ENCODE measurements around the gene CCDC90B. TPM values are rescaled to one million over a fixed set of nuclear protein-coding genes. Genes with fewer than 3 reads are reported as not detected.

Gene CCDC90B
- total and polyA plus RNA-seq, 10 of the 15 experiments (the other 5 are each of a cell fraction or from before 2014, with no cell fraction given) = 33.2 to 91.5 (median 59.2) TPM

DNA sequence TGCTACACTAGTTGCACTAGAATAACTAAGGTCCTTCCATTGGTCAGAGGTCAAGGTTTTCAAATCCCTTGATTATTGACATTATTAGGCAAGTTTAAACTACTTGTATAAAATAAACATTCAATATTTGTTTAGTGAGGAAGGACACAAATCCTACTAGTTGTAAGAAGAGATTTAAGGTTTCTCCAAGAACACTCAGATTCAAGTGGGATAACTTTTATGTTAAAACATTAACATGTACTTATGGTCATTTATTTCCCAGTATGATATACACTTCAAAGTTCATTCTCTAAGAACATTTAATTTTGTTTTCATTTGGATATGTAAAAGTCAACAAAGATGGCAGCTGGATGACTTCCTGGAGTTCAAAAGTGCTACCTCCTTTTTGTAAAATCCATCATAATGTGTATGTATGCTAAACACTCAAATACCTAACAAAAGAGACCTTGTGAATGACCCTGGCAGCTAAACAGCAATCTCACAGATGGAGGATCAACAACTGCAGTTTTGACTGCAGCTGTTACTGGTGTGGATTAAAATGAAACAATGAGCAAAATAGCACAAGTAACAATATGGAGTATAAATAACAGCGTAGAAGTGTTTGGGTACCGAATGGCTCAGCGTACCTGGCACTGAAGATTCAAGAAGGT lies 1.5 kb downstream of the CCDC90B start:
- peaks cover 18% of the 10 kb centered on the region for H3K4me1 ChIP-seq (ENCODE audit: control insufficient read depth, insufficient read depth, low read length)
- no peak for FAIRE-seq
- H3K79me2 ChIP-seq (ENCODE audit: control insufficient read depth, insufficient read depth, low read length) = peaks cover 30% of the 10 kb centered on the region
- WGBS (ENCODE audit: insufficient coverage, insufficient replicate concordance, low lambda C conversion rate, missing lambda C conversion rate) = 39% methylated on average over 3 of the region's 3 CpGs
- ChIA-PET POLR2A (interaction anchor here (0.8 to 1.6 kb wide), 3 partner anchors 10 to 383 kb away, joined by 3 to 5 read pairs (median 4); partner anchors contain the start of genes DDIAS and PCF11), RAD21 (ENCODE audit: unreplicated experiment) (interaction anchor here (1.1 to 4.6 kb wide), 4 partner anchors 8 to 417 kb away, joined by 3 to 17 read pairs (median 4); partner anchors contain the start of gene PRCP), CTCF (interaction anchor here (1.0 to 1.9 kb wide), 5 partner anchors 8 to 417 kb away, joined by 3 to 11 read pairs (median 3); partner anchors contain the start of gene DDIAS), SMC1A (ENCODE audit: uncharacterized antibody, unreplicated experiment) (interaction anchor here (0.9 to 5.0 kb wide), 7 partner anchors 8 to 383 kb away, joined by 3 to 24 read pairs (median 4); partner anchors contain the start of gene DDIAS)
- H3K4me3 ChIP-seq = peak overlapping the region; percentile 78
- H3K9ac ChIP-seq (ENCODE audit: control insufficient read depth, insufficient read depth, low read length) = peak overlapping the region; percentile 94
- intact Hi-C loops (cut with micrococcal nuclease; ENCODE audit: unreplicated experiment) (loop anchor here (5.0 to 10.0 kb wide), 2 partner anchors 222 to 690 kb away; no protein-coding TSS in a partner anchor), in situ Hi-C loops (cut with MboI) (loop anchor here (5.0 to 10.0 kb wide), 2 partner anchors 380 to 533 kb away; partner anchors contain the start of genes DDIAS and PRCP)
- H3K27me3 ChIP-seq (replicated peaks in 1 of 2; ENCODE audit: control insufficient read depth in 2 of 2, insufficient read depth in 2 of 2, low read length in 1 of 2) = no peaks in the 10 kb centered on the region
- H4K20me1 ChIP-seq (ENCODE audit: control insufficient read depth, insufficient read depth) = no peaks in the 10 kb centered on the region
- H2AFZ ChIP-seq (ENCODE audit: control insufficient read depth, low read depth, low read length) = peak overlapping the region; percentile 54
- peak overlapping the region; percentile 83 for H3K4me2 ChIP-seq (ENCODE audit: control insufficient read depth, insufficient read depth)
- DNase-seq (ENCODE audit: low read depth, low spot score) = no peak
- no peak for TF ChIP-seq POU2F2 (IDR thresholded peaks at IDR 0.05; ENCODE audit: borderline replicate concordance, low read depth, low read length)
- no peak for TF ChIP-seq SP1 (IDR thresholded peaks at IDR 0.05; ENCODE audit: low read depth, low read length)
- TF ChIP-seq JUNB (IDR thresholded peaks at IDR 0.05) = no peak
- TF ChIP-seq BMI1 (IDR thresholded peaks at IDR 0.05; ENCODE audit: borderline replicate concordance) = no peak
- TF ChIP-seq, protein P1, sequence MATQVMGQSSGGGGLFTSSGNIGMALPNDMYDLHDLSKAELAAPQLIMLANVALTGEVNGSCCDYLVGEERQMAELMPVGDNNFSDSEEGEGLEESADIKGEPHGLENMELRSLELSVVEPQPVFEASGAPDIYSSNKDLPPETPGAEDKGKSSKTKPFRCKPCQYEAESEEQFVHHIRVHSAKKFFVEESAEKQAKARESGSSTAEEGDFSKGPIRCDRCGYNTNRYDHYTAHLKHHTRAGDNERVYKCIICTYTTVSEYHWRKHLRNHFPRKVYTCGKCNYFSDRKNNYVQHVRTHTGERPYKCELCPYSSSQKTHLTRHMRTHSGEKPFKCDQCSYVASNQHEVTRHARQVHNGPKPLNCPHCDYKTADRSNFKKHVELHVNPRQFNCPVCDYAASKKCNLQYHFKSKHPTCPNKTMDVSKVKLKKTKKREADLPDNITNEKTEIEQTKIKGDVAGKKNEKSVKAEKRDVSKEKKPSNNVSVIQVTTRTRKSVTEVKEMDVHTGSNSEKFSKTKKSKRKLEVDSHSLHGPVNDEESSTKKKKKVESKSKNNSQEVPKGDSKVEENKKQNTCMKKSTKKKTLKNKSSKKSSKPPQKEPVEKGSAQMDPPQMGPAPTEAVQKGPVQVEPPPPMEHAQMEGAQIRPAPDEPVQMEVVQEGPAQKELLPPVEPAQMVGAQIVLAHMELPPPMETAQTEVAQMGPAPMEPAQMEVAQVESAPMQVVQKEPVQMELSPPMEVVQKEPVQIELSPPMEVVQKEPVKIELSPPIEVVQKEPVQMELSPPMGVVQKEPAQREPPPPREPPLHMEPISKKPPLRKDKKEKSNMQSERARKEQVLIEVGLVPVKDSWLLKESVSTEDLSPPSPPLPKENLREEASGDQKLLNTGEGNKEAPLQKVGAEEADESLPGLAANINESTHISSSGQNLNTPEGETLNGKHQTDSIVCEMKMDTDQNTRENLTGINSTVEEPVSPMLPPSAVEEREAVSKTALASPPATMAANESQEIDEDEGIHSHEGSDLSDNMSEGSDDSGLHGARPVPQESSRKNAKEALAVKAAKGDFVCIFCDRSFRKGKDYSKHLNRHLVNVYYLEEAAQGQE (IDR thresholded peaks at IDR 0.05; ENCODE audit: low read depth, low read length) = no peak
- no peak for TF ChIP-seq RELA (IDR thresholded peaks at IDR 0.05; ENCODE audit: borderline replicate concordance, partially characterized antibody)
- TF ChIP-seq, protein P2, sequence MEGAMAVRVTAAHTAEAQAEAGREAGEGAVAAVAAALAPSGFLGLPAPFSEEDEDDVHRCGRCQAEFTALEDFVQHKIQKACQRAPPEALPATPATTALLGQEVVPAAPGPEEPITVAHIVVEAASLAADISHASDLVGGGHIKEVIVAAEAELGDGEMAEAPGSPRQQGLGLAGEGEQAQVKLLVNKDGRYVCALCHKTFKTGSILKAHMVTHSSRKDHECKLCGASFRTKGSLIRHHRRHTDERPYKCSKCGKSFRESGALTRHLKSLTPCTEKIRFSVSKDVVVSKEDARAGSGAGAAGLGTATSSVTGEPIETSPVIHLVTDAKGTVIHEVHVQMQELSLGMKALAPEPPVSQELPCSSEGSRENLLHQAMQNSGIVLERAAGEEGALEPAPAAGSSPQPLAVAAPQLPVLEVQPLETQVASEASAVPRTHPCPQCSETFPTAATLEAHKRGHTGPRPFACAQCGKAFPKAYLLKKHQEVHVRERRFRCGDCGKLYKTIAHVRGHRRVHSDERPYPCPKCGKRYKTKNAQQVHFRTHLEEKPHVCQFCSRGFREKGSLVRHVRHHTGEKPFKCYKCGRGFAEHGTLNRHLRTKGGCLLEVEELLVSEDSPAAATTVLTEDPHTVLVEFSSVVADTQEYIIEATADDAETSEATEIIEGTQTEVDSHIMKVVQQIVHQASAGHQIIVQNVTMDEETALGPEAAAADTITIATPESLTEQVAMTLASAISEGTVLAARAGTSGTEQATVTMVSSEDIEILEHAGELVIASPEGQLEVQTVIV (IDR thresholded peaks at IDR 0.05; ENCODE audit: borderline replicate concordance, partially characterized antibody) = no peak
- TF ChIP-seq TARDBP (IDR thresholded peaks at IDR 0.05; ENCODE audit: borderline replicate concordance) = no peak
- no peak for TF ChIP-seq NBN (IDR thresholded peaks at IDR 0.05)
- TF ChIP-seq JUND (IDR thresholded peaks at IDR 0.05; ENCODE audit: low read depth, low read length) = no peak
- no peak for TF ChIP-seq KAT2A (conservative IDR thresholded peaks at IDR 0.05; ENCODE audit: control insufficient read depth, low read depth, low read length)
- no peak for TF ChIP-seq CHD2 (IDR thresholded peaks at IDR 0.05; ENCODE audit: borderline replicate concordance, low read depth, low read length)
- no peak for TF ChIP-seq SPI1 (IDR thresholded peaks at IDR 0.05; ENCODE audit: borderline replicate concordance, insufficient read depth, low read depth, low read length)
- no peak for TF ChIP-seq ZNF622 (IDR thresholded peaks at IDR 0.05)
- TF ChIP-seq BRCA1 (IDR thresholded peaks at IDR 0.05; ENCODE audit: low read depth, low read length) = no peak
- TF ChIP-seq TAF1 (IDR thresholded peaks at IDR 0.05; ENCODE audit: borderline replicate concordance, low read depth, low read length) = no peak
- no peaks in the 10 kb centered on the region for H3K9me3 ChIP-seq (replicated peaks; ENCODE audit: control insufficient read depth, insufficient read depth, low read length)
- H3K27ac ChIP-seq (ENCODE audit: control insufficient read depth, insufficient read depth) = peak overlapping the region; percentile 96
- H3K36me3 ChIP-seq (ENCODE audit: control insufficient read depth in 2 of 2, insufficient read depth in 2 of 2, low read length in 1 of 2) = no peaks in the 10 kb centered on the region
- ATAC-seq = no peak
- no TSS peak for BruUV-seq (replicated peaks)
